HepG2 (cell line): ENCODE results near the gene OR2F1. TPM values are rescaled to one million over a fixed set of nuclear protein-coding genes. Genes with fewer than 3 reads are reported as not detected.

Source experiments
- ATAC-seq: fragments of 200-7000 bp; cut with Tn5 transposase; 3 replicates; pipeline ENCODE4 v1.9.1; 2020; ENCODE audit warnings: mild to moderate bottlenecking, moderate library complexity
- Bru-seq: library from RNA; stranded (reverse); fragments of 400-500 nt; gene quantifications from one replicate; lab custom pipeline; 2021; lab: Mats Ljungman, UMichigan
- BruChase-seq, 2 experiments: library from RNA; stranded (reverse); fragments of 400-500 nt; gene quantifications; one replicate each; lab custom pipeline; 2021; lab: Mats Ljungman, UMichigan
- BruUV-seq: library from RNA; stranded (reverse); fragments of 400-500 nt; replicated peaks from 2 replicates; lab custom pipeline; 2021; lab: Mats Ljungman, UMichigan
- CTCF ChIA-PET: fragments of 300-600 bp; formaldehyde crosslinking; extraction: SDS; loops from one replicate; lab custom pipeline; 2021; ENCODE audit warnings: low total read pairs, inconsistent platforms, low intra/inter-chr PET ratio; lab: Yijun Ruan, JAX
- POLR2A ChIA-PET: fragments of 350-600 bp; sonication (Branson Sonifier 250); formaldehyde crosslinking; loops from one replicate; lab custom pipeline; 2020; ENCODE audit warnings: antibody characterized with exemption, inconsistent platforms; lab: Yijun Ruan, JAX
- DNase-seq: peaks from one replicate; pipeline ENCODE4 v3.0.0-alpha.2; 2015; ENCODE audit warnings: low spot score
- FAIRE-seq: peaks from 3 replicates; lab custom pipeline; 2011; peaks lifted over from hg19 to GRCh38; lab: Jason Lieb, UNC
- H2AFZ ChIP-seq: one replicate; pipeline ENCODE4 v1.6.1; 2011; ENCODE audit warnings: low read length, inconsistent platforms
- H3K27ac ChIP-seq: fragments of 300-600 bp; 3 replicates; pipeline ENCODE4 v1.8.0; 2011; ENCODE audit warnings: mixed run types, mild to moderate bottlenecking, mixed read lengths, low read length, inconsistent platforms; ENCODE audit not compliant: insufficient read depth; ENCODE audit errors: extremely low read length
- H3K27me3 ChIP-seq, 2 experiments: fragments of 200-600 bp in 1 of 2; 2 replicates in 1 of 2; 3 replicates in 1 of 2; pipeline versions ENCODE4 v1.6.0 to v1.8.0; 2011; ENCODE audit warnings: low read length in 2 of 2, mild to moderate bottlenecking in 2 of 2, moderate library complexity in 2 of 2, inconsistent platforms in 1 of 2; ENCODE audit not compliant: insufficient read depth in 2 of 2, control insufficient read depth in 1 of 2
- H3K36me3 ChIP-seq, 2 experiments: fragments of 200-600 bp in 1 of 2; replicated peaks in 1 of 2; 2 replicates in 1 of 2; 3 replicates in 1 of 2; pipeline versions ENCODE4 v1.5.1 to v1.8.0; 2011; ENCODE audit warnings: low read length in 2 of 2, inconsistent platforms in 1 of 2; ENCODE audit not compliant: insufficient read depth in 2 of 2, control insufficient read depth in 1 of 2
- H3K4me1 ChIP-seq: 2 replicates; pipeline ENCODE4 v1.5.1; 2012; ENCODE audit warnings: low read length, inconsistent platforms; ENCODE audit not compliant: insufficient read depth
- H3K4me2 ChIP-seq: 2 replicates; pipeline ENCODE4 v1.6.0; 2011; ENCODE audit warnings: low read depth, low read length, inconsistent platforms
- H3K4me3 ChIP-seq, 3 experiments: fragments of 200-600 bp in 1 of 3; sonication (generic), shearing (Covaris generic) in 1 of 3; replicated peaks in 1 of 3; 2 replicates each; pipeline ENCODE4 v1.5.1; 2011 to 2016; ENCODE audit warnings: low read length in 3 of 3, inconsistent platforms in 2 of 3, low read depth in 2 of 3, mild to moderate bottlenecking in 2 of 3, control low read depth in 1 of 3, mixed read lengths in 1 of 3; ENCODE audit not compliant: insufficient read depth in 1 of 3
- H3K79me2 ChIP-seq: one replicate; pipeline ENCODE4 v1.6.1; 2011; ENCODE audit warnings: low read length, inconsistent platforms; ENCODE audit not compliant: insufficient read depth
- H3K9ac ChIP-seq: 2 replicates; pipeline ENCODE4 v1.6.0; 2011; ENCODE audit warnings: mild to moderate bottlenecking, low read depth, low read length, inconsistent platforms; ENCODE audit not compliant: insufficient read depth
- H3K9me3 ChIP-seq: 2 replicates; pipeline ENCODE4 v1.5.1; 2012; ENCODE audit warnings: mild to moderate bottlenecking, low read length
- H4K20me1 ChIP-seq: 2 replicates; pipeline ENCODE4 v1.6.0; 2011; ENCODE audit warnings: inconsistent platforms, mild to moderate bottlenecking, low read length, moderate library complexity; ENCODE audit not compliant: insufficient read depth
- ATF7-NPFF ChIP-seq: sonication (generic); formaldehyde crosslinking; IDR thresholded peaks from 2 replicates; pipeline ENCODE4 v1.8.1; 2023; ENCODE audit warnings: mild to moderate bottlenecking, low read depth, missing genetic modification reagents, moderate library complexity
- CHCHD3 ChIP-seq: sonication (generic); formaldehyde crosslinking; IDR thresholded peaks from 2 replicates; pipeline ENCODE4 v1.8.0; 2022; ENCODE audit warnings: mild to moderate bottlenecking, missing genetic modification reagents, moderate library complexity
- DMAP1 ChIP-seq: IDR thresholded peaks from 2 replicates; pipeline ENCODE4 v1.6.1; 2016
- FLYWCH1 ChIP-seq: sonication (generic); formaldehyde crosslinking; IDR thresholded peaks from 2 replicates; pipeline ENCODE4 v1.8.1; 2023; ENCODE audit warnings: mild to moderate bottlenecking, missing genetic modification reagents
- HNF4G ChIP-seq, 2 experiments: sonication (generic) in 1 of 2; formaldehyde crosslinking in 1 of 2; IDR thresholded peaks; 2 replicates each; pipeline versions ENCODE4 v1.4.0 to v1.6.1; 2011 to 2020; ENCODE audit warnings: borderline replicate concordance in 2 of 2, low read depth in 2 of 2, mild to moderate bottlenecking in 2 of 2, low read length in 1 of 2, missing genetic modification reagents in 1 of 2, moderate library complexity in 1 of 2
- PHF21A ChIP-seq: sonication (generic); formaldehyde crosslinking; IDR thresholded peaks from 2 replicates; pipeline ENCODE4 v1.5.0; 2020; ENCODE audit warnings: mild to moderate bottlenecking, missing genetic modification reagents
- SOX13 ChIP-seq, 3 experiments: fragments of 450-650 bp in 1 of 3; sonication (generic) in 1 of 3; formaldehyde crosslinking in 1 of 3; IDR thresholded peaks in 2 of 3; conservative IDR thresholded peaks in 1 of 3; 2 replicates each; pipeline versions ENCODE4 v1.5.0 to v1.6.1; 2016 to 2020; ENCODE audit warnings: antibody characterized with exemption in 1 of 3, mild to moderate bottlenecking in 1 of 3, missing compliant biosample characterization in 1 of 3, missing genetic modification reagents in 1 of 3, moderate library complexity in 1 of 3
- SP2 ChIP-seq: sonication (generic); formaldehyde crosslinking; IDR thresholded peaks from 2 replicates; pipeline ENCODE4 v1.5.1; 2020; ENCODE audit warnings: mild to moderate bottlenecking, missing genetic modification reagents
- ZFP82 ChIP-seq: sonication (generic); formaldehyde crosslinking; IDR thresholded peaks from 2 replicates; pipeline ENCODE4 v1.5.1; 2020; ENCODE audit warnings: mild to moderate bottlenecking, missing genetic modification reagents, borderline replicate concordance
- ZNF652 ChIP-seq: IDR thresholded peaks from 2 replicates; pipeline ENCODE4 v1.6.1; 2016; ENCODE audit warnings: low read depth, borderline replicate concordance
- ZNF781 ChIP-seq: sonication (generic); formaldehyde crosslinking; IDR thresholded peaks from 2 replicates; pipeline ENCODE4 v1.5.1; 2020; ENCODE audit warnings: borderline replicate concordance, mild to moderate bottlenecking, missing genetic modification reagents; ENCODE audit errors: not compliant biosample characterization
- ZNF782 ChIP-seq: sonication (generic); formaldehyde crosslinking; IDR thresholded peaks from 2 replicates; pipeline ENCODE4 v1.4.0; 2020; ENCODE audit warnings: missing genetic modification reagents, mild to moderate bottlenecking, borderline replicate concordance
- WGBS: methylation state at CpG from one replicate; pipeline ENCODE4 v1.1.6; 2017; ENCODE audit warnings: low lambda C conversion rate; 5-methylcytosine and 5-hydroxymethylcytosine counted together
- in situ Hi-C: cut with HindIII; loops from 2 replicates; pipeline ENCODE4 v1.10.0; 2017; ENCODE audit warnings: low pct_unique_long_range_greater_than_20kb; ENCODE audit not compliant: extremely low pct_ligation_motif_present
- intact Hi-C: fragments of 100-400 bp; cut with micrococcal nuclease; formaldehyde crosslinking; loops from one replicate; pipeline ENCODE4 v1.10.0; 2022; ENCODE audit not compliant: unreplicated experiment
- long read RNA-seq, 2 experiments: library from RNA in 1 of 2; library from polyadenylated mRNA in 1 of 2; stranded (forward) in 1 of 2; unstranded in 1 of 2; transcript quantifications; one replicate each; pipeline ENCODE4 v2.0.0, GENCODE V29; 2019 to 2022
- polyA minus RNA-seq, 3 experiments: library from RNA; depleted of rRNA, polyadenylated mRNA; stranded (reverse); fragments of >200 nt; gene quantifications; 2 replicates each; pipeline ENCODE4 v1.2.3, GENCODE V29; 2011; ENCODE audit warnings: low replicate concordance in 1 of 3
- polyA plus RNA-seq, 8 experiments: library from polyadenylated mRNA; depleted of rRNA in 3 of 8; stranded (reverse) in 7 of 8; unstranded in 1 of 8; fragments of >200 nt; fragmentation: Illumina TruSeq in 4 of 8; extraction: Trizol in 4 of 8; gene quantifications; 2 replicates each; pipeline versions ENCODE4 v1.2.1 to v1.2.3, GENCODE V29; 2011 to 2016; ENCODE audit warnings: low read depth in 4 of 8, missing spikeins in 1 of 8, mixed read lengths in 1 of 8; ENCODE audit not compliant: insufficient read depth in 1 of 8
- total RNA-seq, 5 experiments: library from RNA; depleted of rRNA; stranded (reverse); fragments of >200 nt; fragmentation: Illumina TruSeq; extraction: Trizol; gene quantifications; 2 replicates each; pipeline ENCODE4 v1.2.3, GENCODE V29; 2016; ENCODE audit warnings: low read depth in 1 of 5
- TF ChIP-seq, protein P1 (sequence below): IDR thresholded peaks from 2 replicates; pipeline ENCODE4 v1.6.1; 2012; ENCODE audit warnings: low read depth, low read length, improper control_type of control experiment

Gene OR2F1, protein sequence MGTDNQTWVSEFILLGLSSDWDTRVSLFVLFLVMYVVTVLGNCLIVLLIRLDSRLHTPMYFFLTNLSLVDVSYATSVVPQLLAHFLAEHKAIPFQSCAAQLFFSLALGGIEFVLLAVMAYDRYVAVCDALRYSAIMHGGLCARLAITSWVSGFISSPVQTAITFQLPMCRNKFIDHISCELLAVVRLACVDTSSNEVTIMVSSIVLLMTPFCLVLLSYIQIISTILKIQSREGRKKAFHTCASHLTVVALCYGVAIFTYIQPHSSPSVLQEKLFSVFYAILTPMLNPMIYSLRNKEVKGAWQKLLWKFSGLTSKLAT
- 0.90 and 1.5 TPM in 2 replicates for total RNA-seq (2016; rRNA removed; fragmentation: Illumina TruSeq; extraction: Trizol)
- total RNA-seq (2016; cell fraction: cytosol; rRNA removed; fragmentation: Illumina TruSeq; extraction: Trizol; ENCODE audit: low read depth): 0.40 and 0.88 TPM in 2 replicates
- 1.4 TPM in 2 replicates for total RNA-seq (2016; cell fraction: insoluble cytoplasmic fraction; rRNA removed; fragmentation: Illumina TruSeq; extraction: Trizol)
- total RNA-seq (2016; cell fraction: membrane; rRNA removed; fragmentation: Illumina TruSeq; extraction: Trizol): 0.65 and 0.79 TPM in 2 replicates
- 3.2 and 3.8 TPM in 2 replicates for total RNA-seq (2016; cell fraction: nucleus; rRNA removed; fragmentation: Illumina TruSeq; extraction: Trizol)
- 0.35 and 0.36 TPM in 2 replicates for polyA plus RNA-seq (2011; rRNA removed)
- 0.16 and 0.51 TPM in 2 replicates for polyA plus RNA-seq (2011; cell fraction: cytosol; rRNA removed)
- 0.45 and 0.62 TPM in 2 replicates for polyA plus RNA-seq (2011; cell fraction: nucleus; rRNA removed)
- polyA plus RNA-seq (2012): 2.4 TPM in 1 of 2 replicates, not detected in the other
- polyA plus RNA-seq (2016; cell fraction: cytosol; fragmentation: Illumina TruSeq; extraction: Trizol; ENCODE audit: low read depth): 0.49 and 0.78 TPM in 2 replicates
- 0.47 and 0.98 TPM in 2 replicates for polyA plus RNA-seq (2016; cell fraction: insoluble cytoplasmic fraction; fragmentation: Illumina TruSeq; extraction: Trizol; ENCODE audit: low read depth)
- 0.63 and 1.0 TPM in 2 replicates for polyA plus RNA-seq (2016; cell fraction: membrane; fragmentation: Illumina TruSeq; extraction: Trizol; ENCODE audit: low read depth)
- polyA plus RNA-seq (2016; cell fraction: nucleus; fragmentation: Illumina TruSeq; extraction: Trizol; ENCODE audit: insufficient read depth, low read depth): 1.4 and 2.3 TPM in 2 replicates
- 4.0 TPM in 1 of 2 replicates, not detected in the other for polyA minus RNA-seq (2011; rRNA and poly(A)+ RNA removed; ENCODE audit: low replicate concordance)
- polyA minus RNA-seq (2011; cell fraction: cytosol; rRNA and poly(A)+ RNA removed): not detected in 2 replicates
- 4.9 and 7.5 TPM in 2 replicates for polyA minus RNA-seq (2011; cell fraction: nucleus; rRNA and poly(A)+ RNA removed)
- percentile 40 among the genes with signal in this experiment for Bru-seq, nascent RNA
- percentile 41 among the genes with signal in this experiment for BruChase-seq, experiment 1, labeled RNA remaining after a 6-hour chase
- percentile 50 among the genes with signal in this experiment for BruChase-seq, experiment 2, labeled RNA remaining after a 2-hour chase
- long read RNA-seq, experiment 1, partial matches to known transcripts: 0 of 1 reads
- long read RNA-seq, experiment 1, other reads (novel, unspliced or antisense): 1 of 1 reads
- long read RNA-seq, experiment 2, partial matches to known transcripts: 0 of 2 reads
- long read RNA-seq, experiment 2, other reads (novel, unspliced or antisense): 2 of 2 reads

DNA sequence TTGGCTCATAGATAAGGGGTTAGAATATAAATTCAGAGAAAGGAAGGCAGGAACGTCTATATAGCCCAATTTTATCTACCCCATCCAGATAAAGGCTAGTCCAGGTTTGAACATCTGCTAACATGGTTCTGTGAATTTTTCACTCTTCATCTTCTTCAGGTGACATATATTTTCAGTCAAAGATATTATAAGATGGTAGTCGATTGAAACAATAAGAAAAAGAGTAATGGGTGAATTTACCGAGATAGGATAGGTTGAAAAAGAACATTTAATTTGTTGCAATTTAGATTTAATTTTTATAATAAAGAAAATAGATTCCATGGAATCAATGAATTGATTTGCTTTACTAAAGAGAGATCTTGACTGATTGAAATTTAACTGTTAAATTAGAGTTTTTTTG, at the start of gene OR2F1:
OR2F1 (plus strand) TSS at position 301 of the 400 bp plus-strand sequence. CDS start 5,127 bp downstream, outside the sequence.
- in situ Hi-C loops (no loop called here), intact Hi-C loops (no loop called here)
- ChIA-PET CTCF (no interaction called here), POLR2A (no interaction called here)
- ATAC-seq (no peak), DNase-seq (no peak), FAIRE-seq (no peak)
- Histone ChIP-seq H3K4me3 (no peak within 1 kb of the TSS), H3K4me1 (peaks cover 18% of the 10 kb centered on the region), H3K9me3 (no peaks in the 10 kb centered on the region), H3K27me3 (no peaks in the 10 kb centered on the region), H3K4me2 (no peak within 1 kb of the TSS), H4K20me1 (no peaks in the 10 kb centered on the region), H3K36me3 (no peaks in the 10 kb centered on the region), H3K27ac (no peak within 1 kb of the TSS), H2AFZ (no peak within 1 kb of the TSS), H3K9ac (no peak within 1 kb of the TSS), H3K79me2 (no peaks in the 10 kb centered on the region)
- WGBS: 80% methylated on average over 3 of the region's 3 CpGs
- BruUV-seq: no TSS peak
- TF ChIP-seq HNF4G (IDR thresholded peaks at IDR 0.05; ENCODE audit: borderline replicate concordance, low read depth, low read length) (no peak), HNF4G (CRISPR knock-in tag; IDR thresholded peaks at IDR 0.05; ENCODE audit: borderline replicate concordance, low read depth) (no peak), ZNF781 (CRISPR knock-in tag) (no peak), FLYWCH1 (CRISPR knock-in tag) (no peak), ZNF652 (CRISPR knock-in tag) (no peak), ATF7-NPFF (no peak), CHCHD3 (no peak), ZNF782 (no peak), ZFP82 (CRISPR knock-in tag) (no peak), DMAP1 (CRISPR knock-in tag) (no peak), PHF21A (CRISPR knock-in tag) (no peak), SP2 (CRISPR knock-in tag) (no peak), SOX13 (IDR thresholded peaks at IDR 0.05) (no peak), SOX13 (CRISPR knock-in tag; conservative IDR thresholded peaks at IDR 0.05 in 1 of 2, IDR thresholded peaks at IDR 0.05 in 1 of 2) (no peak)
- TF ChIP-seq, protein P1, sequence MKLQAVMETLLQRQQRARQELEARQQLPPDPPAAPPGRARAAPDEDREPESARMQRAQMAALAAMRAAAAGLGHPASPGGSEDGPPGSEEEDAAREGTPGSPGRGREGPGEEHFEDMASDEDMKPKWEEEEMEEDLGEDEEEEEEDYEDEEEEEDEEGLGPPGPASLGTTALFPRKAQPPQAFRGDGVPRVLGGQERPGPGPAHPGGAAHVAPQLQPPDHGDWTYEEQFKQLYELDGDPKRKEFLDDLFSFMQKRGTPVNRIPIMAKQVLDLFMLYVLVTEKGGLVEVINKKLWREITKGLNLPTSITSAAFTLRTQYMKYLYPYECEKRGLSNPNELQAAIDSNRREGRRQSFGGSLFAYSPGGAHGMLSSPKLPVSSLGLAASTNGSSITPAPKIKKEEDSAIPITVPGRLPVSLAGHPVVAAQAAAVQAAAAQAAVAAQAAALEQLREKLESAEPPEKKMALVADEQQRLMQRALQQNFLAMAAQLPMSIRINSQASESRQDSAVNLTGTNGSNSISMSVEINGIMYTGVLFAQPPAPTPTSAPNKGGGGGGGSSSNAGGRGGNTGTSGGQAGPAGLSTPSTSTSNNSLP: no peak
